ENCODE results near the gene VPS37B. TPM values are rescaled to one million over a fixed set of nuclear protein-coding genes. Genes with fewer than 3 reads are reported as not detected.

Gene VPS37B, protein sequence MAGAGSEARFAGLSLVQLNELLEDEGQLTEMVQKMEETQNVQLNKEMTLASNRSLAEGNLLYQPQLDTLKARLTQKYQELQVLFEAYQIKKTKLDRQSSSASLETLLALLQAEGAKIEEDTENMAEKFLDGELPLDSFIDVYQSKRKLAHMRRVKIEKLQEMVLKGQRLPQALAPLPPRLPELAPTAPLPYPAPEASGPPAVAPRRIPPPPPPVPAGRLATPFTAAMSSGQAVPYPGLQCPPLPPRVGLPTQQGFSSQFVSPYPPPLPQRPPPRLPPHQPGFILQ
- total RNA-seq, result 10 to 100 TPM; 22.7 to 24.1 TPM
- 28.1 TPM for polyA plus RNA-seq (2013, experiment 1 of 2)
- 28.9 TPM for polyA plus RNA-seq (2013, experiment 2 of 2)
- long read RNA-seq, experiment 1, transcript VPS37B-201 (4 exons, 3,028 nt), result major isoform, 6 of 17 reads
- long read RNA-seq, experiment 1, partial matches to known transcripts, result 0 of 17 reads
- long read RNA-seq, experiment 1, other reads (novel, unspliced or antisense), result 10 of 17 reads
- long read RNA-seq, experiment 2, transcript VPS37B-201 (4 exons, 3,028 nt), result major isoform, 94 of 114 reads
- long read RNA-seq, experiment 2, partial matches to known transcripts, result 0 of 114 reads
- long read RNA-seq, experiment 2, other reads (novel, unspliced or antisense), result 19 of 114 reads
- long read RNA-seq, experiment 3, transcript VPS37B-201 (4 exons, 3,028 nt), result major isoform, 20 of 31 reads
- long read RNA-seq, experiment 3, partial matches to known transcripts, result 2 of 31 reads
- long read RNA-seq, experiment 3, other reads (novel, unspliced or antisense), result 9 of 31 reads
- long read RNA-seq, experiment 4, transcript VPS37B-201 (4 exons, 3,028 nt), result major isoform, 11 of 13 reads
- long read RNA-seq, experiment 4, partial matches to known transcripts, result 0 of 13 reads
- long read RNA-seq, experiment 4, other reads (novel, unspliced or antisense), result 2 of 13 reads

DNA sequence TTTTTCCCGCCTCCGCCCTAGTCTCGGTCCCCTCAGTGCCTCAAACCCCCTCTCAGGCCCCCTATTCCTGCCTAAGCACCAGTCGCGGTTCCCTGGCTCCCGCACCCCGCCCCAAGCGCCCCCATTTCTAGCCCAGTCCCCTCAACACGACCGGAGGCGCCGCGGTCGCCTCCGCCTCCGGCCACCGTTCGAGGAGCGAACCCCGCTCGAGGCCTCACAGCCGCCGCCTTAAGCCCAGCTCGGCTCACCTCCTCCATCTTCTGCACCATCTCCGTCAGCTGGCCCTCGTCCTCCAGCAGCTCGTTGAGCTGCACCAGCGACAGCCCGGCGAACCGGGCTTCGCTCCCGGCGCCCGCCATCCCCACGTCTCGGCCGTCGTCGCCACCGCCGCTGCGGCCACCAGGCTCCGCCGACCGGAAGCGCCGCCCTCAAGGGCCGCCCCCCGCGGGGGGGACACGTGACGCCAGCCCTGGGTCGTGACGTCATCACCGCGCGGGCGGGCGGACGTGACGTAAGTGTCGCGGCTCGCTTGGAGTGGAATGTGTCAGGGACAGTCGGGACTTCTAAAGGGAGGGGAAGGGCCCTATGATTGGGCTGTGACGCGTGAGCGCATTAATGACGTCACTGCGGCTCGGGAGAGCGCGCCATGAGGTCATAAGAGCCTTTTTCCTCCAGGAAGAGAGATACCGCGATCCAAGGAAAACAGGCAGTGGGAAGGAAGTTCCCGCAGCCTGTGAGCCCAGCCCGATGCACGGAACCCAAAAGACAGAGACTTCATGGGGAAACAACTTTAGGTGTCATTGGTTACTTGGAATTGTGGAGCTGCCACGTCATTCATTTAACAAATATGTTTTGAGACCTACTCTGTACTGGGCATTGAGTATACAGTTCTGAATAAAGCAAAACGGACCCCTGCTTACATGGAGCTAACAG is at the start of gene VPS37B:
Gene VPS37B (minus strand): TSS at position 421 of the 933 bp plus-strand sequence. CDS start 62 bp downstream, at position 359.
- WGBS, 2 experiments (ENCODE audit: insufficient coverage in 1 of 2, insufficient read length in 1 of 2), result 16 to 75% methylated on average over 16 to 81 of the region's 81 CpGs
- H3K27me3 ChIP-seq (ENCODE audit: control insufficient read depth, insufficient read depth, low read length, poor library complexity, severe bottlenecking), result peaks cover 5% of the 10 kb centered on the region

DNA sequence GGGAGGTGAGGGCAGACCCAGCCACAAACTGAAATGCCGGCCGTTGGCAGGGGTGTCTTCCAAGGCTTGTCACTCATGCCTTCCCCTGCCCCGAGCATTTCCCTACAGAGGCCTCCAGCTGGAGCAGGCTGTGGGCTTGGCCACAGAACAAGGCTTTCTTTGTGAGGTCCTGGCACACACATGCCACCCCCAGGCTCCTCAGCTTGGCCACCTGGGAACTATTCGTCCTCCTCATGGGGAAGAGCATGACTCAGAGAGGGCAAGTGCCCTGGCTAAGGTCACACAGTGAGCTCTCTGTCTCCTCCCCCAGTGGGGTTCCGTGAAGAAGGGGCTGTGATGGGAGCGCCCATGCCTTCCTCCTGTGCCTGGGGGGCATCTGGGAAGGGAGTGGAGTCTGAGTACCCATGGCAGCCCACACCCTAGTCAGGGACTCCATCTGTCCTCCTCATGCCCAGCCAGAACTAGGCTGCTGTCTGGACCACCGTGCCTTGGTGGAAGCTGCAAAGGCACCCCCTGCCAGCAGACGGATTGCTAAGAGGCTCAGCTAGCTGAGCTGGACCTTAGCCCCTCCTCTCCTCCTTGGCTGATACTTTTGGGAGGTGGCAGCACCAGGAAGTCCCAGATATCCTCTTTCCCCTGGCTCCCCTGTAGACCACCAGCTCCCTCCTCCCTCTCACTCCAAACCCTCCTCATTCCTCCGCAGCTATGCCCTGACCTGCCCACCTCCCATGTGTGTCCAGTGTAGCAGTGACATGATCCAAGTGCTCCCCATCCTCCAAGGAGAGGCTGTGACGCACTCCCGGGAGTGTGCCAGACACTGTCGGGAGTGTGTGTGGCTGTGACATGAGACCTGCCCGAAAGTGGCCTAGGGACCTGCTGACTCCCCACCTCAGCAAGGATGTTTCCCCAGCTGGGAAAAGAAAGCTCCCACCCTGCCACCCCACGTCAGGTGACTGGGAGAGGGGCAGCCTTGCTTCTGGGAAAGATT is 49.0 kb upstream of the VPS37B start:
- H3K27ac ChIP-seq (ENCODE audit: low read depth, low read length), result no peak overlapping the region
- no peak overlapping the region for H3K9ac ChIP-seq (ENCODE audit: extremely low read depth, low read length, poor library complexity, severe bottlenecking)
- no peaks in the 10 kb centered on the region for H3K9me3 ChIP-seq (ENCODE audit: control insufficient read depth, low read length)
- no peak overlapping the region for H3K4me3 Mint-ChIP-seq
- H3K27me3 ChIP-seq (ENCODE audit: control insufficient read depth, insufficient read depth, low read length, poor library complexity, severe bottlenecking), result no peaks in the 10 kb centered on the region
- H3K4me1 ChIP-seq (ENCODE audit: control insufficient read depth, insufficient read depth, low read length), result no peaks in the 10 kb centered on the region
- H3K27ac Mint-ChIP-seq, result no peak overlapping the region
- no peaks in the 10 kb centered on the region for H3K36me3 Mint-ChIP-seq (ENCODE audit: low read depth)
- H3K36me3 ChIP-seq (ENCODE audit: control insufficient read depth, insufficient read depth, low read length), result no peaks in the 10 kb centered on the region
- no peak for DNase-seq
- 81 to 86% methylated on average over 9 to 14 of the region's 14 CpGs for WGBS, 2 experiments (ENCODE audit: insufficient coverage in 1 of 2, insufficient read length in 1 of 2)
- no peaks in the 10 kb centered on the region for H3K4me1 Mint-ChIP-seq
- no peak overlapping the region for H3K4me3 ChIP-seq (ENCODE audit: low read length)
- TF ChIP-seq, protein P1, sequence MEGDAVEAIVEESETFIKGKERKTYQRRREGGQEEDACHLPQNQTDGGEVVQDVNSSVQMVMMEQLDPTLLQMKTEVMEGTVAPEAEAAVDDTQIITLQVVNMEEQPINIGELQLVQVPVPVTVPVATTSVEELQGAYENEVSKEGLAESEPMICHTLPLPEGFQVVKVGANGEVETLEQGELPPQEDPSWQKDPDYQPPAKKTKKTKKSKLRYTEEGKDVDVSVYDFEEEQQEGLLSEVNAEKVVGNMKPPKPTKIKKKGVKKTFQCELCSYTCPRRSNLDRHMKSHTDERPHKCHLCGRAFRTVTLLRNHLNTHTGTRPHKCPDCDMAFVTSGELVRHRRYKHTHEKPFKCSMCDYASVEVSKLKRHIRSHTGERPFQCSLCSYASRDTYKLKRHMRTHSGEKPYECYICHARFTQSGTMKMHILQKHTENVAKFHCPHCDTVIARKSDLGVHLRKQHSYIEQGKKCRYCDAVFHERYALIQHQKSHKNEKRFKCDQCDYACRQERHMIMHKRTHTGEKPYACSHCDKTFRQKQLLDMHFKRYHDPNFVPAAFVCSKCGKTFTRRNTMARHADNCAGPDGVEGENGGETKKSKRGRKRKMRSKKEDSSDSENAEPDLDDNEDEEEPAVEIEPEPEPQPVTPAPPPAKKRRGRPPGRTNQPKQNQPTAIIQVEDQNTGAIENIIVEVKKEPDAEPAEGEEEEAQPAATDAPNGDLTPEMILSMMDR (conservative IDR thresholded peaks at IDR 0.05), result no peak
- H3K27me3 Mint-ChIP-seq (ENCODE audit: insufficient read depth), result no peaks in the 10 kb centered on the region
- H3K9me3 Mint-ChIP-seq, result no peaks in the 10 kb centered on the region

More for the DNA sequence above, at the start of gene VPS37B:
- H3K27me3 Mint-ChIP-seq (ENCODE audit: insufficient read depth), result peaks cover 44% of the 10 kb centered on the region
- peak within 1 kb of the TSS; percentile 89 for H3K4me3 ChIP-seq (ENCODE audit: low read length)
- peaks cover 31% of the 10 kb centered on the region for H3K4me1 Mint-ChIP-seq
- H3K27ac ChIP-seq (ENCODE audit: low read depth, low read length), result peak within 1 kb of the TSS; percentile 19
- H3K36me3 Mint-ChIP-seq (ENCODE audit: low read depth), result no peaks in the 10 kb centered on the region
- peaks cover 7% of the 10 kb centered on the region for H3K9me3 Mint-ChIP-seq
- H3K4me3 Mint-ChIP-seq, result peak within 1 kb of the TSS; percentile 87
- H3K9me3 ChIP-seq (ENCODE audit: control insufficient read depth, low read length), result no peaks in the 10 kb centered on the region
- H3K36me3 ChIP-seq (ENCODE audit: control insufficient read depth, insufficient read depth, low read length), result no peaks in the 10 kb centered on the region
- TF ChIP-seq, protein P1 (conservative IDR thresholded peaks at IDR 0.05), result no peak
- DNase-seq, result peak; percentile 93
- H3K27ac Mint-ChIP-seq, result peak within 1 kb of the TSS; percentile 92
- peak within 1 kb of the TSS; percentile 94 for H3K9ac ChIP-seq (ENCODE audit: extremely low read depth, low read length, poor library complexity, severe bottlenecking)
- H3K4me1 ChIP-seq (ENCODE audit: control insufficient read depth, insufficient read depth, low read length), result peaks cover 8% of the 10 kb centered on the region
